K562 (cell line): ENCODE measurements around the gene FREM3. TPM values are rescaled to one million over a fixed set of nuclear protein-coding genes. Genes with fewer than 3 reads are reported as not detected.

Experiments
- ATAC-seq: fragments of 200-7000 bp; cut with Tn5 transposase; 3 replicates; pipeline ENCODE4 v1.9.1; 2020; ENCODE audit warnings: moderate library complexity
- BruUV-seq: library from RNA; stranded (reverse); fragments of 400-500 nt; replicated peaks from 2 replicates; lab custom pipeline; 2021; lab: Mats Ljungman, UMichigan
- CTCF ChIA-PET: fragments of 300-600 bp; formaldehyde crosslinking; extraction: SDS; loops from one replicate; lab custom pipeline; 2021; ENCODE audit warnings: low intra/inter-chr PET ratio; lab: Yijun Ruan, JAX
- POLR2A ChIA-PET: fragments of 300-600, 350-650 bp; sonication (Branson Sonifier 250); formaldehyde crosslinking; extraction: SDS; loops from one replicate; lab custom pipeline; 2021; ENCODE audit warnings: antibody characterized with exemption, inconsistent platforms; lab: Yijun Ruan, JAX
- DNase-seq, 4 experiments: peaks; one replicate each; pipeline versions ENCODE4 v3.0.0 to v3.0.0-alpha.2; 2011 to 2018; ENCODE audit warnings: low spot score in 3 of 4, mixed read lengths in 3 of 4; ENCODE audit errors: extremely low read depth in 1 of 4
- FAIRE-seq: peaks from 2 replicates; lab custom pipeline; 2011; peaks lifted over from hg19 to GRCh38; lab: Jason Lieb, UNC
- H2AFZ ChIP-seq: 2 replicates; pipeline ENCODE4 v1.6.0; 2011; ENCODE audit warnings: low read depth, low read length, control low read depth, inconsistent platforms
- H3K27ac ChIP-seq: fragments of 200-600 bp; 3 replicates; pipeline ENCODE4 v1.8.0; 2011; ENCODE audit warnings: low read depth, mild to moderate bottlenecking, control low read depth, inconsistent platforms, low read length, moderate library complexity, mixed read lengths; ENCODE audit errors: extremely low read depth
- H3K27me3 ChIP-seq, 2 experiments: fragments of 300-600 bp in 1 of 2; 2 replicates in 1 of 2; 3 replicates in 1 of 2; pipeline versions ENCODE4 v1.6.0 to v1.8.0; 2011; ENCODE audit warnings: inconsistent platforms in 2 of 2, low read length in 2 of 2, mild to moderate bottlenecking in 1 of 2, mixed read lengths in 1 of 2, moderate library complexity in 1 of 2; ENCODE audit not compliant: control insufficient read depth in 2 of 2, insufficient read depth in 2 of 2
- H3K36me3 ChIP-seq: fragments of 300-600 bp; 3 replicates; pipeline ENCODE4 v1.8.0; 2011; ENCODE audit warnings: mild to moderate bottlenecking, low read length, inconsistent platforms; ENCODE audit not compliant: control insufficient read depth, insufficient read depth
- H3K4me1 ChIP-seq, 2 experiments: fragments of 200-600 bp in 1 of 2; replicated peaks in 1 of 2; 2 replicates in 1 of 2; 3 replicates in 1 of 2; pipeline versions ENCODE4 v1.5.1 to v1.8.0; 2011; ENCODE audit warnings: inconsistent platforms in 2 of 2, low read length in 2 of 2, mild to moderate bottlenecking in 1 of 2, mixed read lengths in 1 of 2, moderate library complexity in 1 of 2; ENCODE audit not compliant: control insufficient read depth in 2 of 2, insufficient read depth in 2 of 2
- H3K4me2 ChIP-seq: 2 replicates; pipeline ENCODE4 v1.6.1; 2011; ENCODE audit warnings: low read length, control low read depth, inconsistent platforms, mixed read lengths; ENCODE audit not compliant: insufficient read depth
- H3K4me3 ChIP-seq: fragments of 200-600 bp; sonication (generic), shearing (Covaris generic); 2 replicates; pipeline ENCODE4 v1.5.1; 2016; ENCODE audit warnings: control low read depth, inconsistent platforms
- H3K79me2 ChIP-seq: fragments of 200-600 bp; 3 replicates; pipeline ENCODE4 v1.8.0; 2011; ENCODE audit warnings: low read length, inconsistent platforms; ENCODE audit not compliant: control insufficient read depth, insufficient read depth
- H3K9ac ChIP-seq, 2 experiments: 2 replicates each; pipeline versions ENCODE4 v1.6.0 to v1.6.1; 2011; ENCODE audit warnings: low read depth in 2 of 2, low read length in 2 of 2, control low read depth in 1 of 2, inconsistent platforms in 1 of 2, mild to moderate bottlenecking in 1 of 2, mixed read lengths in 1 of 2; ENCODE audit not compliant: insufficient read depth in 1 of 2
- H3K9me1 ChIP-seq: one replicate; pipeline ENCODE4 v1.6.0; 2011; ENCODE audit warnings: inconsistent platforms, mild to moderate bottlenecking, low read length, moderate library complexity; ENCODE audit not compliant: control insufficient read depth, insufficient read depth
- H3K9me3 ChIP-seq: replicated peaks from 2 replicates; pipeline ENCODE4 v1.5.1; 2011; ENCODE audit warnings: low read depth, low read length, inconsistent platforms; ENCODE audit not compliant: control insufficient read depth, insufficient read depth
- H4K20me1 ChIP-seq: replicated peaks from 2 replicates; pipeline ENCODE4 v1.6.1; 2011; ENCODE audit warnings: low read length, inconsistent platforms, mixed read lengths; ENCODE audit not compliant: control insufficient read depth, insufficient read depth
- CSDE1 ChIP-seq, 2 experiments: fragments of 450-650 bp; IDR thresholded peaks; 2 replicates each; pipeline ENCODE4 v1.6.1; 2016; ENCODE audit warnings: mild to moderate bottlenecking in 1 of 2
- CXXC5 ChIP-seq: fragments of 250-450 bp; sonication (Bioruptor Pico); IDR thresholded peaks from 2 replicates; pipeline ENCODE4 v1.8.0; 2022; ENCODE audit warnings: inconsistent platforms, mild to moderate bottlenecking, moderate library complexity
- ESRRA ChIP-seq: fragments of 450-650 bp; IDR thresholded peaks from 2 replicates; pipeline ENCODE4 v1.6.1; 2014; ENCODE audit warnings: low read depth, mild to moderate bottlenecking, moderate library complexity, borderline replicate concordance
- FOSL1 ChIP-seq: fragments of 200-800 bp; sonication (Bioruptor generic); conservative IDR thresholded peaks from 2 replicates; pipeline ENCODE4 v1.6.1; 2016; ENCODE audit warnings: missing genetic modification characterization, missing compliant biosample characterization
- HMG20B ChIP-seq: fragments of 250-450 bp; sonication (Bioruptor Pico); IDR thresholded peaks from 2 replicates; pipeline ENCODE4 v1.5.0; 2021; ENCODE audit warnings: mild to moderate bottlenecking
- KAT7 ChIP-seq: sonication (generic); formaldehyde crosslinking; IDR thresholded peaks from 2 replicates; pipeline ENCODE4 v1.8.0; 2022; ENCODE audit warnings: missing genetic modification reagents, mild to moderate bottlenecking, borderline replicate concordance
- KDM1A ChIP-seq, 2 experiments: fragments of 450-650 bp; IDR thresholded peaks; 2 replicates each; pipeline ENCODE4 v1.6.1; 2016; ENCODE audit warnings: mild to moderate bottlenecking in 2 of 2
- KLF10 ChIP-seq: fragments of 250-450 bp; sonication (Bioruptor Pico); IDR thresholded peaks from 2 replicates; pipeline ENCODE4 v1.6.1; 2021; ENCODE audit warnings: matching md5 sums
- SAFB ChIP-seq: fragments of 200-400 bp; formaldehyde crosslinking; IDR thresholded peaks from 2 replicates; pipeline ENCODE4 v1.6.1; 2017; ENCODE audit warnings: low read depth, low read length, borderline replicate concordance
- ZNF24 ChIP-seq: fragments of 450-650 bp; IDR thresholded peaks from 2 replicates; pipeline ENCODE4 v1.6.1; 2016
- ZNF766 ChIP-seq: fragments of 200-800 bp; sonication (Bioruptor generic); conservative IDR thresholded peaks from 2 replicates; pipeline ENCODE4 v1.6.1; 2016; ENCODE audit warnings: missing genetic modification characterization, missing compliant biosample characterization
- WGBS: fragments of 100-300 bp; shearing (Covaris generic); methylation state at CpG from one replicate; pipeline ENCODE4 v1.1.6; 2016; ENCODE audit warnings: low coverage, mixed read lengths; ENCODE audit not compliant: insufficient coverage; ENCODE audit errors: missing lambda C conversion rate; 5-methylcytosine and 5-hydroxymethylcytosine counted together
- in situ Hi-C: fragments of 300-500 bp; cut with MboI; formaldehyde crosslinking; loops from 4 replicates; pipeline ENCODE4 v1.15.0; 2018; ENCODE audit warnings: inconsistent platforms, mixed read lengths
- intact Hi-C: fragments of 100-400 bp; cut with micrococcal nuclease; formaldehyde crosslinking; loops from 2 replicates; pipeline ENCODE4 v1.14.2; 2022
- polyA plus RNA-seq, 8 experiments: library from polyadenylated mRNA; depleted of rRNA in 4 of 8; stranded (reverse) in 5 of 8; unstranded in 3 of 8; fragments of >200 nt; fragmentation: Nextera tagmentation in 2 of 8; fragmentation: Illumina TruSeq in 1 of 8; extraction: Ambion mirVana in 2 of 8; extraction: Trizol in 1 of 8; gene quantifications; 2 replicates each; pipeline versions ENCODE4 v1.2.1 to v1.2.3, GENCODE V29; 2011 to 2014; ENCODE audit warnings: inconsistent platforms in 1 of 8, missing spikeins in 1 of 8
- total RNA-seq, 7 experiments: library from RNA; depleted of rRNA in 6 of 7; stranded (reverse); fragments of >200 nt in 6 of 7; fragmentation: Illumina TruSeq in 2 of 7; extraction: Trizol in 2 of 7; gene quantifications; 2 replicates each; pipeline versions ENCODE4 v1.2.1 to v1.2.3, GENCODE V29; 2011 to 2021; ENCODE audit warnings: low replicate concordance in 1 of 7
- TF ChIP-seq, protein P1 (sequence below): fragments of 250-450 bp; sonication (Bioruptor Pico); IDR thresholded peaks from 2 replicates; pipeline ENCODE4 v1.8.0; 2022; ENCODE audit warnings: moderate library complexity, mild to moderate bottlenecking, inconsistent platforms
- TF ChIP-seq, protein P2 (sequence below): fragments of 450-650 bp; IDR thresholded peaks from 2 replicates; pipeline ENCODE4 v1.6.1; 2016; ENCODE audit warnings: low read depth, mild to moderate bottlenecking, moderate library complexity
- TF ChIP-seq, protein P3 (sequence below), 2 experiments: fragments of 450-650 bp; IDR thresholded peaks; 2 replicates each; pipeline ENCODE4 v1.6.1; 2016

The FREM3 gene
- total and polyA plus RNA-seq, 9 of the 15 experiments (the other 6 are each of a cell fraction or from before 2014, with no cell fraction given) = not detected

DNA sequence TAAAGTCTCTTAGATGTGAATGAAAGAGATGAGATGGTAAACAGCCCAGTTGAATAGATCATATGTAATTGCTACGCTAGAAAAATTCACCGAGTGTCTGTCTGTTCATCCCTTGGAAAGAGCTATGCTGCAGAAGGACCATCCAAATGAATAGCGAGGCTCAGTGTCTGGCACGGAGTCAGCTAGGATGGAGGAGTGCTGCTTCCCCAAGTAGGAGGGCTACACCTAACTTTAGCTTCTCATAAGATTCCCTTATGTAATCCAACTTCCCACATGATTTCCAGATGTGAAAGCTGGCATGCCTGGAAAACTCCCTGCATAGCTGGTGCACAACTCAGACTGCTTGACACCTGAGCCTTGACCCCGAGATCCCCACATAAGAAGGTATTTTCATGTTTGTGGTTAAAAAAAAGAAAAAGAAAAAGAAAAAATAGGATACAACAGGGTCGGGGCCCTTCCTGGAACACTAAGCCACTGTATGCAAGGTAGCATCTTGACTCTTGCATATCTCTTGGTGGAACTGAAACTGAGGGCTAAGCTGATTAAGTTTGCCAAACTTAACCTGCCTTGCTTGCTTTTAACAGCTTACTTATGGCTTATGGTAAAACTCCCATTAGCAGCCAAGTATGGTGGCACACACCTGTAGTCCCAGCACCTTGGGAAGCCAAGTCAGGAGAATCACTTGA, 82.3 kb downstream of the FREM3 start (continued):
- TF ChIP-seq KAT7 (no peak), ZNF24 (no peak), KLF10 (no peak), HMG20B (CRISPR knock-in tag) (no peak), SAFB (no peak)
- TF ChIP-seq, protein P1, sequence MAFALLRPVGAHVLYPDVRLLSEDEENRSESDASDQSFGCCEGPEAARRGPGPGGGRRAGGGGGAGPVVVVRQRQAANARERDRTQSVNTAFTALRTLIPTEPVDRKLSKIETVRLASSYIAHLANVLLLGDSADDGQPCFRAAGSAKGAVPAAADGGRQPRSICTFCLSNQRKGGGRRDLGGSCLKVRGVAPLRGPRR (CRISPR knock-in tag) = no peak

DNA sequence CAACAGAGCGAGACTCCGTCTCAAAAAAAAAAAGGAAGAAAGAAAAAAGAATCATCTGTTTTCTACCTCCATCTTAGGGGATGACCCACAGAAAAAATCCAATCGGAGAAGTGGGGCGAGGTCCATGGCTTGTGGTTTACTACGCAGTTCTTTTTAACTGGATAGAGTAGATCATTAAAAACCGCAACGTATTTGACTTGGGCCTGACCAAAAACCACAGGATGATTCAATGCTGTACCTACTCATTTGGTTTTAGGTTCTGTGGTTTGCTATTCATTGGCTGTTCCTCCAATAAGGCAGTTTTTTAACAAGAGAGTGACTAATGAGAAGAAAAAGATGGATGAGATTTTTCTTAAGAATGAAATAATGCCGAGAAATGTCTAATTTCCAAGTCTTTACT, 83.7 kb downstream of the FREM3 start:
- no TSS peak for BruUV-seq
- DNase-seq = peak in 1 of 4 experiments; percentile 2
- H3K27me3 ChIP-seq = no peaks in the 10 kb centered on the region; a peak in 2 of 5 replicates
- no peaks in the 10 kb centered on the region for H3K79me2 ChIP-seq
- intact Hi-C loops (no loop called here), in situ Hi-C loops (no loop called here)
- no peaks in the 10 kb centered on the region for H4K20me1 ChIP-seq
- FAIRE-seq = no peak
- H3K4me1 ChIP-seq = no peaks in the 10 kb centered on the region
- ATAC-seq = peak; percentile 42; the same call in 1 of the 3 replicates
- H3K9me1 ChIP-seq = no peaks in the 10 kb centered on the region
- CTCF ChIA-PET = no interaction called here
- WGBS = 0% methylated on average over 6 of the region's 8 CpGs
- H3K9me3 ChIP-seq = no peaks in the 10 kb centered on the region
- no peak overlapping the region for H2AFZ ChIP-seq
- no peak overlapping the region for H3K9ac ChIP-seq
- POLR2A ChIA-PET = no interaction called here
- H3K4me2 ChIP-seq = no peak overlapping the region
- H3K27ac ChIP-seq = no peak overlapping the region
- H3K36me3 ChIP-seq = no peaks in the 10 kb centered on the region
- no peak overlapping the region for H3K4me3 ChIP-seq
- TF ChIP-seq ZNF766 (CRISPR knock-in tag) (no peak), ESRRA (peak; percentile 76; the same call in 1 of the 2 replicates), KDM1A (IDR thresholded peaks at IDR 0.05) (0 out of 4 replicates have a peak, but pooled peaks of 1 of the 2 experiments have one; percentile 30), FOSL1 (tag) (0 out of 2 replicates have a peak, but pooled peaks have one; percentile 28), CSDE1 (IDR thresholded peaks at IDR 0.05) (no peak), CXXC5 (peak; percentile 33; the same call in 1 of the 2 replicates)
- TF ChIP-seq, protein P2, sequence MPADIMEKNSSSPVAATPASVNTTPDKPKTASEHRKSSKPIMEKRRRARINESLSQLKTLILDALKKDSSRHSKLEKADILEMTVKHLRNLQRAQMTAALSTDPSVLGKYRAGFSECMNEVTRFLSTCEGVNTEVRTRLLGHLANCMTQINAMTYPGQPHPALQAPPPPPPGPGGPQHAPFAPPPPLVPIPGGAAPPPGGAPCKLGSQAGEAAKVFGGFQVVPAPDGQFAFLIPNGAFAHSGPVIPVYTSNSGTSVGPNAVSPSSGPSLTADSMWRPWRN = peak; percentile 78
- TF ChIP-seq, protein P3, sequence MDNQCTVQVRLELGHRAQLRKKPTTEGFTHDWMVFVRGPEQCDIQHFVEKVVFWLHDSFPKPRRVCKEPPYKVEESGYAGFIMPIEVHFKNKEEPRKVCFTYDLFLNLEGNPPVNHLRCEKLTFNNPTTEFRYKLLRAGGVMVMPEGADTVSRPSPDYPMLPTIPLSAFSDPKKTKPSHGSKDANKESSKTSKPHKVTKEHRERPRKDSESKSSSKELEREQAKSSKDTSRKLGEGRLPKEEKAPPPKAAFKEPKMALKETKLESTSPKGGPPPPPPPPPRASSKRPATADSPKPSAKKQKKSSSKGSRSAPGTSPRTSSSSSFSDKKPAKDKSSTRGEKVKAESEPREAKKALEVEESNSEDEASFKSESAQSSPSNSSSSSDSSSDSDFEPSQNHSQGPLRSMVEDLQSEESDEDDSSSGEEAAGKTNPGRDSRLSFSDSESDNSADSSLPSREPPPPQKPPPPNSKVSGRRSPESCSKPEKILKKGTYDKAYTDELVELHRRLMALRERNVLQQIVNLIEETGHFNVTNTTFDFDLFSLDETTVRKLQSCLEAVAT (IDR thresholded peaks at IDR 0.05) = peak in 1 of 2 experiments; percentile 36; a peak in 1 of 4 replicates
